GM18907 (cell line): ENCODE measurements around the gene MPPED1.

Experiments used
- ATAC-seq: cut with Tn5 transposase; IDR thresholded peaks from one replicate; pipeline ENCODE4 v1.9.1; 2021; ENCODE audit warnings: mild to moderate bottlenecking, moderate library complexity; ENCODE audit not compliant: unreplicated experiment

MPPED1 gene

DNA sequence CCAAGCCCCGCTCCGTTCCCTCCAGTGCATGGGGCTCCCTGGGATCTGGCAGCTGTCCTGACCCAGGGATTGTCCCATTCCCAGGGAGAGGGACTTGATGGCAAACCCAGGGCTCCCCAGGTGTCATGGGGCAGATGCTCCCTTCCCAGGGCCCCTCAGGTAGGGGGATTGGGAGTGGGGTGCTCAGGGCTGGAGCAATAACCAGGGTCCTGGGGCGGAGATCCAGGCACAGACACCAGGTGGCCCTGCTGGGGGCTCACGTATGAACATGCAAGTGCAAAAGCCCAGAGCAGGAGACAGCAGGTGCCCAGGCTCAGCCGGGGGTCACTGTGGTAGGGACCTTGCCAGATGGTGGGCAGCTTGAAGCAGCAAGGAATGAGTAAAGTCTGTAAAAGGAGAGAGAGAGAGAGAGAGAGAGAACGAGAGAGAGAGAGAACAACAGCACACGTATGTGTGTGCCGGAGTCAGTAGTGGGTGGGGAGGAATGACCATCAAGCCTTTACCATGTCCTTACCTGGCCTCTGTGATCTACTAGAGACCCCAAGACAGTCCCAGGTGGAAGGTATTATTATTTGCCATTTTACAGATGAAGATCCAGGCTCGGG, 19.3 kb upstream of the MPPED1 start:
- ATAC-seq: no peak

DNA sequence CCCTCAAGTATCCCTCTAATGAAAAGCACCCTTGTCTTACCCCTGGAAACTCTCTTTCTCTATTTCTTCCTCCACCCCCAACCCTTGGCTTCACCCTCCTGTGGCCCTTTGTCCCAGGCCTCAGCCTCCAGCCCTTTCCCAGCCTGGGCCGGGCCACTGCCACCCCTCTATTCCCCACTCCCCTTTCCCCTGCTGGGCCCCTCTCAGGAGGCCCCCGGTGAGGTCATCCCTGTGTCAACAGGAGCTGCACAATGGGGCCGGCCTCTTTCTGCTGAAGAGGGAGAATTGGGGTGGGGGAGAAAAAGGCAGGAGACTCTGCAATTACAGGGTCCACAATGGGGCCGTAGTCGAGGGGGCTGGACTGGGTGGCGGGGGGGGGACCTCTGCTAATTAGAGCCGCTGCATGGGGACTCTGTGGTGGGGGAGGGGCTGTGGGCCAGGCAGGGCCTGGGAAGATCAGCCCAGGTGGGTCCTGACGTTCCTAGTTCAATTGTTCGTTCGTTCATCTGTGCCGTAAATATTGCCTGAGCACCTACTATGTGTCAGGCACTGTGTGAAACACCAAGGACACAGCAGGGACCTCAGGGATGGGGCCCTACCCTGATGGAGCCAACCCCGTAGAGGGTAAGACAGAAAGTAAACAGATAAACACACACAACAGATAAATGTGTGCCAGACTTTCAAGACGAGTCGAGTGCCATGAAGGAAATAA, 18.5 kb upstream of the MPPED1 start:
- ATAC-seq: no peak

DNA sequence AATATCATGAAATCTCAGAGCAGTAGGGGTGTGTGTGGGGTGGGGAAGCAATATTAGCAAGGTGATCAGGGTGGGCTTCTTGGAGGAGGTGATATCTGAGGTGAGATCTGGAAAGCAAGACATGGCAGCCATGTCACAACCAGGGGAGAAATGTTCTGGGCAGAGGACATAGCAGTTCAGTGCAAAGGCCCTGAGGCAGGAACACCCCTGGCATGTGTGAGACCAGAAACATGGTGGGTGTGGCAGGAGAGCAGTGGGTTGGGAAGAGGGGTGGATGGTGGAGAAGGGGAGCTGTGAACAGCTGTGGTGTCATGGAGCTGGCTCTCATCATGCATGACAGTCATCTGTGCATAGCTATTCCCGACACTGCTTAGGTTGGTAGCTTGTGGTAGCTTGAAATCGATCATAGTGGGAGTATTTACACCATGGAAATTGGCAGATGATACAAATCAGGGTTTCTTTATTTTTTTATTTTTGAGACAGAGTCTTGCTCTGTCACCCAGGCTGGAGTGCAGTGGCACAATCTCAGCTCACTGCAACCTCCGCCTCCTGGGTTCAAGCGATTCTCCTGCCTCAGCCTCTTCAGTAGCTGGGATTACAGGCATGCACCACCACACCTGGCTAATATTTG, 17.9 kb upstream of the MPPED1 start:
- no peak for ATAC-seq

DNA sequence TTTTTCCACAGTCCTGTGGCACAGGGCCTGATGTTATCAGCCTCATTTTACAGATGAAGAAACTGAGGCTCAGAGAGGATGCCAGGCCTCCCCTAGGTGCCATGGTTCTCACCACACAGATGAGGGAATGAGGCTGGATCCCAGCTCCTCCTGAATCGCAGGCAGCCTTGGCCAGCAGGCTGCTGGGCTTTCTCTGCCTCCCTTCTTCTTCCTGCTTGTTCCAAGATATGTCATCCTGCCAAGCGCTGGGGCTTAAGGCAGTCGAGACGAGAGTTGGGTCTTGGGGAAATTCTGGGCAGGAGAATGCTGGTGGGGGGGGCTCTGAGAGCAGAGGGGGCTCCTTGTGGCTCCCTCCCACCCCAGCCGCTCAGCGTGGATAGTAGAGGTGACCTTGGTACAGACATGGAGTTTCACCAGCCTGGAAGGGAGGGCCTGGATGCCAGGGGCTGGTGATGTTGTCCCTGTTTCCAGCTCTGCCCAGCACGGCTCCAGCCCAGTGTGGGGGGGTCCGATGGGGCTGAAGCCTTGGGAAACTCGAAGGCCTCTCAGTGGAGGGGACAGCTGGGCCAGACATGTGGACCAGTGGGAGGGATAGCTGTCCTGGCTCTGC, 16.6 kb upstream of the MPPED1 start:
- no peak for ATAC-seq

DNA sequence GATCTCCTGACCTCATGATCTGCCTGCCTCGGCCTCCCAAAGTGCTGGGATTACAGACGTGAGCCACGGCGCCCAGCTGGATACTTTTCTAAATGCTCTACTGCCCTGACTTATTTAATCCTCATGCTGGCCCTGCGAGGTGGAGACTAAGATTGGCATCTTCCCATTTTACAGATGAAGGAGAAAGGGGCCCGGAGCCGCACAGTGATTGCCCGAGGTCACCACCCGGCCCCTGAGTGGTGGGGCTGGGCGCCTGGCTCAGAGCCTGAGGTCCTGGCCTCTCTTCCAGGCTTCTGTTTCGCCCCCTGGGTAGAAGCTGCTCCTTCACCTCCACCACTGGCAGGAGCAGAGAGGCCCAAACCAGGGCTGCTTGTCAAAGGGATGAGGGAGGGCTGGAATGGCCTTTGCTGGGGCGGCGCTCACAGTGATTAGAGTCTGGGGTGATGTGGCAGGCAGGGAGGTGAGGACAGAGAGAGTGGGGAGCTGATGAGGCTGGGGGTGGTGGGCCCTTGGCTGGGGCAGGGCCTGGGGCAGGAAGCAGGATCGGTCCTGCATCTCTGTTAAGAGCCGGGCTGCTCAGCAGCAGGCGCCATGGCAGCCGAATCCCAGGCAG, 15.4 kb upstream of the MPPED1 start:
- ATAC-seq: no peak

DNA sequence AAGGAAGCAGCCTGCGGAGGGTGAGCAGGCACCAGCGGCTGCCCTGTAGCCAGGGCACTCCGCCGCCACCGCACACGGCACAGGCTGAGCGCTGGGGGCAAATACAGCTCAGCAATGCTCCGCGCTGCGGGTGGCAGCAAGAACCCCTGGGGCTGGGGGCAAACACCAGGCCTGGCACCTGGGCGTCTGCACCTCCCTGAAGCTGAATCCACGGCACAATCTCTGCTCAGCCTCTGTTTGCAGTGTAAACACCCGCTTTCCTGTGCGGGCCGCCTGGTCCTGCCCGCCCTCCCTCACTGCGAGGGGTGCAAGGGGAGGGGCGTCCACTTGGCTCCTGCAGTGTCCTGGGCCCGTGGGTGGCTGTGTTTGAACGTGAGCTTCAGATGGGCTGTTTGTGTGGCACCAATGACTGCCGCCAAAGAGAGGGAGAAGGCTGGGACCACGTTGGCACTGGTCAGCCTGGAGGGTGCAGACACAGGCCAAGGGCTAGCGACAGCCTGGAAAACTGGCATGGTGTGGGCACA, 14.8 kb upstream of the MPPED1 start:
- no peak for ATAC-seq

DNA sequence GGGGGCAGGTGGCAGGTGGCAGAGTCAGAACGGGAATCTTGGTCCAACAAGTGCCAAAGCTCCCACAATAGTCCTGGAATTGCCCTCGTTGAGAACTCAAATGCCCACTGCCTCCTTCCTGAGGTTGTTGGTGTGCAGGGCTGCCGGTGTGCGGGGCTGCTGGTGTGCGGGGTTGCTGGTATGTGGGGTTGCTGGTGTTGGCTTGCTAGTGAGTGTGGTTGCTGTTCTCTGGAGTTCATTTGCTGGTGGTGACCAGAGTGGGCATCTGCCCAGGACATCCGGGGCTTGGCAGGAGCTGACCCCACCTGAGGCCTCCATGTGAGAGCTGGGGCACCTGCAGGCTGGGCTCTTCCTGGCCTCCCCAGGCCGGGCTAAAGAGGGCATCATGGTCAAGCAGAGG, 14.0 kb upstream of the MPPED1 start:
- no peak for ATAC-seq

DNA sequence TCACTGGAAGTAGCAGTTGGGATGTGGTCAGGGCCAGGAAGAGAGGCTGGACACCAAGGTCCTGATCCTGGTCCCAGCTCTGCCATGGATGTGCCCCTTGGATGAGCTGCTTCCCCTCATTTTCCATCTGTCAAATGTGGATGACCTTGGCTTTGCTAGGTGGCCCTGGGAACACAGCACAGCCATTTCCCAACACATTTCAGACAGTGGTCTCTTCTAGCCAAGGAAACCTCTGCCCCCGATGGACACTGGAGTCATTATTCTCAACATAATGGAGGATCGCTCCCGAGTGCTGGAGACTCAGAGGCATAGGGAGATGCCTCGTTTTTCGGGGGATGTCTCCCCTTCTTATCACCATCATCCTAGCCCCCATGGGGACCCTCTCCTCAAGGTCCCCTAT, 13.6 kb upstream of the MPPED1 start:
- no peak for ATAC-seq

DNA sequence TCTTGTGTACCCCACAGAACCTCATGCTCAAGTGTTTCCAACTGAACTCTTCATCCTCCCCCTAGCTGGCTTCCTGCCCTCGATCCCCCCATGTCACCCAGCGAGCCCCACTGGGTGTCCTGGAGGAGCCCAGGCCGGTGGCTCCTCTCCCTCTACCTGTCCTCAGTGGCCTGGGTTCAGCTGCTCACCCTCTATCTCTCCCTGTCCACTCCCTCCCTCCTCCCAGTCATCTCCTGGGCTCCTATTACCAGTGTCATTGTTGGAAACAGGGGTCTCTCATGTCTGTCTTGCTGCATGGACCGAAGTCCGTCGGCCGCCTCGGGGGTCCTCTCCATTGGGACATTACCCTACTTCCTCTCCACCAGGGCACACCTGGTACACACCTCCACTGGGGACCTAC, 12.9 kb upstream of the MPPED1 start:
- no peak for ATAC-seq

DNA sequence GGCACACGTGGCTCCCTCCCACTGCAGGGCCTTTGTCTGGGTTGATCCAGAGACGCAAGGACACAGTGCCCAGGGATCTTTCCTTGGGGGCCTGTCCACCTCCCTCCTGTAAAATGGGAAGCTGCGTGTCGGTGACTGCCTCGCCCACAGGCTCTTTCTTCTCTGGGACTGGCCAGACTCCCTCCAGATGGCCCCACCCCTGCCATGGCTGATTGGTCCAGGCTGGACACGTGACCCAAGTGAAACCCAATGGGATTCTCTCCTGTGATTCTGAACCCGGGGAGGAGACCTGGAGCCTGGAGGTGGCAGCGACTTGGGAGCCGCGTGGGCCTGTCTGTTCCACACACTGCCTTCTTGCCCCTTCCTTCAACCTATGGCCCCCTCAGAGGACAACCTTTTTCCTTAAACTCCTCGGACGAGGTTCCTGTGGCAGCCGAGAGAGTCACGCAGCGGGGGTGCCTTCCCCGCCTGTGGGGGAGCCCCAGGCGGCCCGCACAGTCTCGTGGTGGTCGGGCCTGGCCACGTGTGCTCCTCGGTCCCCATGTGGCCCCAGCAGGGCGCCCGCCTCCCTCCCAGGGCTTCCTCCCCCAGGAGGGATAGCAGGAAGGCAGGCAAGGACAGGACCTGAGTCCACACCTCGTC, 12.4 kb upstream of the MPPED1 start:
- ATAC-seq: no peak

DNA sequence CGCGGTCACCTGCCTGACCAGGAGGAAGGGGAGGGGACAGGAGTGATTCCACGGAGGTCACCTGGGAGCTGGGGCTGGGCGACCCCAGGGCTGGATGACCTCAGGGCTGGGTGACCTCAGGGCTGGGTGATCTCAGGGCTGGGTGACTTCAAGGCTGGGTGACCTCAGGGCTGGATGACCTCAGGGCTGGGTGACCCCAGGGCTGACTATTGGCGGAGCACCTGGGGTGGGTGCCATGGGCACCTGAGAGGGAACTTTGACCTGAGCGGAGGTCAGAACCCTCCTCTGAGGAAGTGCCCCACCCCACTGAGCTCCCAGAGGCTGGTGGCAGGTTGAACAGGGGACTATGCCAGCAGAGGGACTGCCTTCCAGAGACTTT, 11.8 kb upstream of the MPPED1 start:
- ATAC-seq: no peak

DNA sequence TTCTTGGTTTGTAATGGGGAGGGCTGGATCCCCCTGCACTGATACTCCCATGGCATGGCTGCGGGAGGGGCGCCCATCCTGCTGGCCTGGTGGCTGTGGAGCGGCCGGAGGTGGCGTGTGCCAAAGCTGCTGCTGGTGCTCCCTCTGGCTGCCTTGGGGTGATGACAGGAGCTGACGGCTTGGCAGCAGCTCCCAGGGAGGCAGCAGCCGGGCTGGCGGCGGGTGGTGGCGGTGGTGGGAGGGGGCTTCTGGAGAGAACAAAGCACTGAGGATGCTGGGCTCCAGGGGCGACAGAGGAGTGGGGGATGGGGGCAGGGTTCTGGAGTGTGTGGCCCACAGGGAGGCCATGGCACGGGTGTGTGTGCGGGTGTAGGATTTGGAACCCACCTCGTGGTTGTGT, 11.4 kb upstream of the MPPED1 start:
- no peak for ATAC-seq

DNA sequence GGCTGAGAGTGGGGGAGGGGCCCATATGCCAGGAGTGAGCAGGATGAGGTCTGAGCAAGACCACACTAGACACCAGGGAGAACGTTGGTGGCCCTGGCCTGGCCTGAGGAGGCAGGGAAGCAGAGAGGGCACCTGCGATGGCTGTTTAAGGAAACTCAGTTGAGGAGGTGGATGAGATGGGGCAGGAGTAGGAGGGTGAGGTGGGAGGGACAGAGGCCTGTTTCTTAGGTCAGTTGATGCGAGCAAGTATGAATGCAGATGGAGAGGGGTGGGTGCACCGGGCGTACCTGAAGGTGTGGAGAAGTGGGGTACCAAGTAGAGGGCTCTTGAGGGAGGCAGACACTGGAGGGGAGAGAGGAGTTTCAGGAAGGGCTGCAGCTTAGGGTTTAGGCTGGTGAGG, 10.6 kb upstream of the MPPED1 start:
- ATAC-seq: no peak

DNA sequence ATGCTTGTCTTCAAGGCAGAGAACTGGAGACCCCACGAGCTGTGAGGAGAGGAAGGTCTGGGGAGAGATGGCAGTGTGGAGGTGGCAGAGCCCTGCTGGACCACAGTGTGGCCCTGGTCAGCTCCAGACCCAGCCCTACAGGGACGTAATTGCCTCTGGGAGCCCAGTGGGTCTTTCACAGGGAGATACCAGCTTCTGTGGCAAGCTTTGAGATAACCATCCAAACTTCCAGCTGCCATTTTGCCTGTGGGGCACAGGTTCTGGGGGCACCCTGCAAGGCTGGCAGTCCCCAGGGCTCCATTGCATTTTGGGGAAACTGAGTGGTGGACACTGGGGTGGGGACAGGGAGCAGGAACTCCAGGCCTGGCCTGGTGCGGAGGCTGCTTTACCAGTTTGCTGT, 10.2 kb upstream of the MPPED1 start:
- ATAC-seq: no peak

DNA sequence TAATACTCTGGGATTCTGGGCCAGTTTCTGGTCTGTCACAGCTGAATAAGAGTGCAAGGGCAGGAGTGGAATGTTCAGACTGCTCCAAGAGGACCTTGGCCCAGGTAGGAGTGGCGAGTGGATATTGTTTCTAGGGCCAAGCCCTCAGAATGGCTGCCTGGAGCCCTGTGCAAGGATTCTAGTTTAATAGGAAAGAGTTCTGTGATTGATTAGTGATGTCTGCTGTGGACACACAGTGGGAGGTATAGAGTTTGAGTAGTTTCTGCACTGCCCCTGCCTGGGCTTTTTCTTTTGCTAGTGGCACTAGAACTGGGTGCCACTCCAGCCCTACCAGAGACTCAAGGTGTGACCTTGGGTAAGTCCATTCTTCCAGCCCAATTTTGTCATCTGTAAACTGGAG, 9.7 kb upstream of the MPPED1 start:
- no peak for ATAC-seq

DNA sequence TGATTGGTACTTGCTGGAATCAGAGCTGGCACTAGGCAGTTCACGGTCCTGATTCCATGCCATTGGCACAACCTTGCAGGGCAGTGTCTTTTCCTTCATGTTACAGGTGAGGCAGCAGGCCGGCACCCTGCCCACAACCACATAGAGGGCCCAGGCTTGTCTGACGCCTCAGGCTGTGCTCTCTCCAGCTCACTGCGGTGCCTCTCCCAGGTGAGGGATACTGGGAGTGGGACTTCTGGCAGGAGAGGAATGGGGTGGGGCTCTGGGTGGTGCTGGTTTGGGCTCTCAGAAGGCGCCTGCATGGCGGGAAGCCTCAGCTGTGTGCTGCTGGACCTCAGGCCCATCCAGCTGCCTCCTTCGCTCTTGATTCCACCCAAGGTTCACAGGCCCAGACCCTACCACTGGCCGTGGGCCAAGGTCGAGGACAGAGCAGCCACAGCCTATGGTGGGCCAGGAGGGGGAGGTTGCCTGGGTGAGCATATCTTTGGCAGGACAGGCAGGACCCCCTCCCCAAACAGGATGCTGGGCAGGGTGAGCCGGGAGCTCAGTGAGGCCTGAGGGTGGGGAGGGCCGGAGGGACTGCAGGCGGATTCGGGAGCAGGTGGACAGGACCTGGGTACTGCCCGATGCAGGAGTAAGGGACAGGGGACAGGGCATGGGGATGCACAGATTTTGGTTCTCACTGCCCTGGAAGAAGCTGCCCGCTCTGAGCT, 7.0 kb upstream of the MPPED1 start:
- no peak for ATAC-seq

DNA sequence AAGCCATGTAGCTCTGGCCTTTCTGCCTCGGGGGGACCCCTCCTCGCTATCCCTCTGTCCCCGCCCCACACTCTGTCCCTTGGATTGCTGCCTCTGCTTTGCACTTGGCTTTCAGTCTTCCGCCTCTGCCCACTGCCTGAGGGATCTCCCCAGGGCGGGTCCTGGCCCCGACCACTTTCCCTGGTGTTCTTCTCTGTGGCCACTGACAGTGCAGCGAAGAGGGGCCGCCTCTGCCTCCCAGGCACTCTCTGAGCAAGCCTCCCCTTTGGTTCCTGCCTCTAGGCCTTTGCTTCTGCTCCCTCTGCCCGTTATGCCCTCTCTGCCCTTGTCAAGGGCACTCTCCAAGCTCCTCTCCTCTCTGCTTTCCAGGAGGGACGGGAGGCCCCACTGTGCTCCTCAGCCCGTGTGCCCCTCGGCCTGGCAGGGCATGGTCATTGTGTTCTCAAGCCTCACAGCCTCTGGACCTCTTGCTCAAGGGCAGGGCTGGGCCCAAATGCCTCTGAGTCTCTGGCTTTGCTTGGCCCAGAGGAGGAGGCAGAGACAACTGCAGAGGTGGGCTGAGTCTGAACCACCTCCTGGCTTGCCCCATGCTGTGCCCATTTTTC, 5.5 kb upstream of the MPPED1 start:
- ATAC-seq: no peak

DNA sequence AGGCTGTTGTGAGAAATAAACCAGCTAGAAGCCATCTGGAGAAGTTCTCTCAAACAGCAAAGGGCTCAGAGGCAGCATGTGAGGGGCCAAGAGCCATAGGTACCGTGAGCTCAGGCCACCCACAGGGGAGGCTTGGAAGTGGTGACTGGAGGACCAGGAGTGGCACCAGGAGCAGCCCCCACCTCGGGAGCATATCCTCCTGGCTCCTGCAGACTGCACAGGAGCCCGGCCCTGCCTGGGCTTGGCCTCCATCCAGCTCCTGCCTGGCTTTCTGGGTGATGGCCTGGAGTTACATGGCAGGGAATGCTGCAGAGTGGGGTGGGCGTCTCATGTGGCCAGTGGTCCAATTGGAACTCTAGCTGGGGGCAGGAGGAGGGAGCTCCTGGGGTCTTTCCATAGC, 4.2 kb upstream of the MPPED1 start:
- no peak for ATAC-seq

DNA sequence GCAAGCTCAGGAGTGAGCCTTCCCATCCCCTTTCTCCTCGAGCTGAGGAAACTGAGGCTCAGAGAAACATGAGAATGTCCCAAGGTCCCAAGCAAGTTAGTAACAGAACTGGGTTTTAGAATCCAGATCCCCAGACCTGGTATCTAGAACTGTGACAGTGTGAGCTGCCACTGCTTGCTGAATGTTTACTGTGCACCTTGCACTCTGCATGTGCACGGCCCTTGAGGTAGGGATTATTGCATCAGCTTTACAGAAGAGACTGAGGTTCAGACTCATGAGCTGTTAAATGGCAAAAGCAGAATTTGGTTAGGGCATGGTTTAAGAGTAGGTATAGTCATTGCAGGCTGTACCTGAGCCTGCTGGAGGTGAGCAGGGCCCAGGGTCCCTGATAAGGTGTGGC, 3.8 kb upstream of the MPPED1 start:
- ATAC-seq: no peak

DNA sequence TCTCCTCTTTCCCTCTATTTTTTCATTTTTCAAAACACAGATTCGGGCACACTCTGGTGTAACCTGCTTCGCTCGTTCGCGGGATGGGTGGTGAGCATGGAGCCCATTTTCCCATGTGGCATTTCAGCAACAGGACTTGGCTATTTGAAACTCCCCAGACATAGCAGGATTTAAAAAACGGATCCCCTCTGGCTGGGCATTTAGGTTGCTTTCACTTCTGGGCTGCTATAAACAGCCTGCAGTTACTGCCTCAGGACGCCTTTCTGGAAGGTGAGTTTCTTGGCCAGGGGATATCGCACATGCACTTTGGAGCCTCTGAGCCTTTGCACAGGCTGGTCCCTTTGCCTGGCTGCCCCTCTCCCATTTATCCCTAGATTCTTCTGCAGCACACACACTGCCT, 2.8 kb upstream of the MPPED1 start:
- no peak for ATAC-seq
